Spinal cord (tissue), 10 donors: ENCODE measurements around the gene HRH4. TPM values are rescaled to one million over a fixed set of nuclear protein-coding genes. Genes with fewer than 3 reads are reported as not detected.

ENCODE experiments used
- DNase-seq, 6 donors: peaks; one replicate each; pipeline versions ENCODE4 v3.0.0 to v3.0.0-alpha.2; 2013 to 2015; ENCODE audit warnings: low spot score in 6 of 6, low read depth in 4 of 6
- H3K27ac ChIP-seq: one replicate; pipeline ENCODE4 v1.5.1; 2013; ENCODE audit warnings: low read depth, low read length, control low read depth
- H3K27me3 ChIP-seq: one replicate; pipeline ENCODE4 v1.6.1; 2013; ENCODE audit warnings: low read length; ENCODE audit not compliant: control insufficient read depth, insufficient read depth
- H3K36me3 ChIP-seq: one replicate; pipeline ENCODE4 v1.6.1; 2013; ENCODE audit warnings: low read length; ENCODE audit not compliant: control insufficient read depth, insufficient read depth
- H3K4me1 ChIP-seq: one replicate; pipeline ENCODE4 v1.6.1; 2013; ENCODE audit warnings: low read length; ENCODE audit not compliant: control insufficient read depth, insufficient read depth
- H3K4me3 ChIP-seq: one replicate; pipeline ENCODE4 v1.5.1; 2013; ENCODE audit warnings: low read depth, low read length, control low read depth
- H3K9me3 ChIP-seq: one replicate; pipeline ENCODE4 v1.6.1; 2013; ENCODE audit warnings: low read length; ENCODE audit not compliant: control insufficient read depth, insufficient read depth
- WGBS: methylation state at CpG from one replicate; pipeline ENCODE4 v1.1.5; 2013; ENCODE audit warnings: missing lambda C conversion rate; ENCODE audit not compliant: insufficient coverage; 5-methylcytosine and 5-hydroxymethylcytosine counted together
- polyA plus RNA-seq, 2 donors: library from polyadenylated mRNA; unstranded; fragments of 120-200 nt; gene quantifications; one replicate each; pipeline ENCODE4 v1.2.1, GENCODE V29; 2013; ENCODE audit not compliant: insufficient read length in 2 of 2
- small RNA-seq: library from RNA; depleted of rRNA; stranded (forward); fragments of <200 nt; gene quantifications from one replicate; pipeline ENCODE3, GENCODE V24; 2014; ENCODE audit warnings: low replicate concordance
- total RNA-seq, 2 donors: library from RNA; depleted of rRNA in 1 of 2; stranded (reverse); fragments of 120-200 nt in 1 of 2; fragments of >200 nt in 1 of 2; gene quantifications; one replicate each; pipeline versions ENCODE4 v1.2.3 to v1.2.4, GENCODE V29; 2013 to 2014
- donor health status: healthy.

The HRH4 gene
- total and polyA plus RNA-seq, 4 donors = 0.06 to 0.29 (median 0.19) TPM

DNA sequence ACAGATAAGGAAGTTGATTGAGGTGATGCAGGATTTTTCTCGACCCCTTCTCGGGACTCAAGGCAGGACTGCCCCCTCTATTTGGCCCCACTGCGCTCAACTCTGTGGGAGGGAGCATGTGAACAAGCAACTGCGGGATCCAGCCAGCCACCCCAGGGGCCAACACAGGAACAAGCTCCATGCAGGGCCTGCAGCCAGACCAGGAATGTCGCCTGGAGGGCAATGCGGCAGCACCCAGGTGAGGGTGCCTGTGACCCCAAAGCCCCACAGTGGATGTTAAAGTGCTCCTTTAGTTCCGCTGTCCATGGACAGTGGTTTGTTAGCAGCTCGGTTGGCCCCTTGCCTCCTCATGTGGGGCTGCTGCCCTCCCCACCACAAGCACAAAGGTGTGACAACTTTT lies 57.1 kb downstream of the HRH4 start:
- DNase-seq = no peak
- 96% methylated on average over 8 of the region's 8 CpGs for WGBS
- Histone ChIP-seq H3K36me3 (no peaks in the 10 kb centered on the region), H3K27ac (no peak overlapping the region), H3K9me3 (no peaks in the 10 kb centered on the region), H3K4me1 (no peaks in the 10 kb centered on the region), H3K4me3 (no peak overlapping the region), H3K27me3 (no peaks in the 10 kb centered on the region)

DNA sequence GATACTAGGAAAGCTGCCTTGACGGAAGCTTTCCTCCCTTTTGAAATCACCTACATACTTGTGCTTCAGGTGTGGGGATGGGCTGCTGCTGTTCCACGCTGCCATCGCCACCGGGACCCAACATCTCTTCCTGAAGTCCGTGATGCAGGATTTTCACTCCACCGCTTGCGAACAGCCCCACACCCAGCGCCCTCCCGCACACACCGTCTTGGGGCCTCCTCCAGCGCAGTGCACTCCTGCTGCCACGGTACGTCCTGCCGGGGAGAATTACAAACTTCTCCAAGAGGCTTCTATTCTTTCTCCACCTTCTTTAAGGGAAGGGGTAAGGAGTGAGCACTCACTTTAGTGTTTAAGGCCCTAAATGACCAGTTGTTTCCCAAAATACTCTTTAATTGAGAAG lies 58.2 kb downstream of the HRH4 start:
- 90% methylated on average over 10 of the region's 14 CpGs for WGBS
- no peak for DNase-seq
- Histone ChIP-seq H3K4me1 (no peaks in the 10 kb centered on the region), H3K36me3 (no peaks in the 10 kb centered on the region), H3K27ac (no peak overlapping the region), H3K4me3 (no peak overlapping the region), H3K9me3 (no peaks in the 10 kb centered on the region), H3K27me3 (no peaks in the 10 kb centered on the region)

Small RNAs within 50 kb of the gene (small RNA-seq; reads per million reads assigned to genes)
- not detected for gene RF00019

Other genes starting within 250 kb of the HRH4 start
- gene OSBPL1A, start 62.8 kb upstream of the HRH4 start, total RNA-seq = 100 to 1,000 TPM in 1 of 2 donors, 10 to 100 TPM in 1; 77.6 to 132 TPM
- 10 to 100 TPM; 64.8 to 77.0 TPM for gene OSBPL1A, start 62.8 kb upstream of the HRH4 start, polyA plus RNA-seq
- gene IMPACT, start 34.0 kb upstream of the HRH4 start, total RNA-seq = 10 to 100 TPM; 48.5 to 50.6 TPM
- 10 to 100 TPM; 42.6 to 54.6 TPM for gene IMPACT, start 34.0 kb upstream of the HRH4 start, polyA plus RNA-seq